Putamen (tissue), 1 donor: Measurements from ENCODE around the gene NPTX1.

Experiments used
- DNase-seq: peaks from one replicate; pipeline ENCODE4 v3.0.0-alpha.2; 2016; ENCODE audit warnings: low spot score

Gene NPTX1

DNA sequence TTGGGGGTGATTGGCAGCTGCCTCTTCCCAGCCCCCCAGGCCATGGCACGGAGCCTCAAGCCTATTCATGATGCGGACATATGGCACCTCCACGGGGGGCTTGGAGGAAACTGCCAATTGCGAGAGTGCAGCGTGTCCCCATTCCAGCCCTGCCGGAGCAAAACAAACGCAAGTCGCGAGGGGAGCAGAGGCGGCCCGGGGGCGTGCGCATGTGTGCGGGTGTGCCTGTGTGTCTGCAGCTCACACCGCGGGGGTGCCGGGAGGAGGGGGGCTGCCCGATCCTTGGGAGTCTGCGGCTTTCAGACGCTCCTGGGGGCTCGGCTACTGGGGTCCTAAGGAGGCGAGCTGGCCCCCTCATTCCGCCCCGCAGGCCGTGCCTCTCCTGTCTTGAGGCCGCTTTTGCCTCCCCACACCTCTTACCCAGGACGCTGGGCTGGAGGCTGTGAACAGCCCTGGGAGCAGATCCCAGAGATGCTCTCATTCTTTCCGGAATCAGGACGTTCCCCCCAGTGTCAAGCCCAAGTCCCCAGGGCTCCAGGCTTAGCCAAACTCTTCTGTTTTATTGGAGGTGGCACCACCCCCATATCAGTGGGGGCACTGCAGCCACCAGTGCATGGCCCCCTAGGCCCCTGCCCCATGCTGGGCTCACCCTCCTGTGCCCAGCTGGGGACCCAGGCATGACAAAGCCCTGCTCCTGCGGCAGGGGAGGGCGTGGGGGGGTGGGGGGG lies 32.3 kb downstream of the NPTX1 start:
- no peak for DNase-seq

DNA sequence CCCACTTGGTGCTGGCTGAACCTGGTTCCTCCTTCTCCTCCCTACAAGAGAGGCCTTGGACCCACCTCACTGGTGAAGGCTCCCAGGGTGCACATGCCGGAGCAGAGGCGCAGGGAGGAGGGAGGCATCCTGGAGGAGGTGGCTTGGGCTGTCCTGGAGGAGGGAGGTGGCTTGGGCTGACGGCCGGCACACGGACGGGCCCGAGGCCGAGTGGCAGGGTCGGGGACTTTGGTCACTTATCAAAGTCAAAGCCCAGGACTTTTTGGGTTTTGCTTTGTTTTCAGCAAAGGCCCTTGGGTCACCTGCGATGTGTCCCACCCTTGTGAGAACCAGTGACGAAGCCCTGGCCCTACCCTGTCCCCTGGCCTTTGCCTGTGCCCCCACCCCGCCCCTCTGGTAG lies 32.9 kb downstream of the NPTX1 start:
- DNase-seq = no peak

DNA sequence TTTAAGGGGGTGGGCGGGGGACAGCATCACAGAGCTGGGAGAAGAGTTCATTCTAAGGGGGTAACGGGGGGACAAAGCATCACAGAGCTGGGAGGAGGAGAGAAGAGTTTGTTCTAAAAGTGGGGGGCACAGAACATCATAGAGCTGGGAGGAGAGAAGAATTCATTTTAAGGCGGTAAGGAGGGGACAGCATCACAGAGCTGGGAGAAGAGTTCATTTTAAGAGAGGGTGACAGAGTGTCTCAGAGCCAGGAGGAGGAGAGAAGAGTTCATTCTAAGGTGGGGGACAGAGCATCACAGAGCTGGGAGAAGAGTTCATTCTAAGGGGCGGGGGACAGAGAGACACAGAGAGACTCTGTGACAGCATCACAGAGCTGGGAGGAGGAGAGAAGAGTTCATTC lies 33.6 kb downstream of the NPTX1 start:
- DNase-seq = no peak

DNA sequence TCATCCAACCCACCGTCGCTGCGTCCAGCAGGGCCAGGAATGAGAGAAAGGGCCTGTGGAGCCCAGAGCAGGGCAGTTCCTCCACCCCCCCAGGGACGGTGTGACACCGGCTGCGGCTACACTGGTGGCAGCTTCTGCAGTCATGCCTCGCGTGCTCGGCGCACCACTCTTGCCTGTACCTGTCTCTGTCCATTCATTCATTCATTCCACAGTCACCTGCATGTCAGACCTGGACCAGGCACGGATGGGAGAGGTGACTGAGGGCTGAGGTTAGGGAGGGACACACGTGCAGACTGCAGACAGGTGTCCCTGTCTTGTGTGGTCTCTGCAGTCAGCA lies 34.1 kb downstream of the NPTX1 start:
- DNase-seq = no peak

DNA sequence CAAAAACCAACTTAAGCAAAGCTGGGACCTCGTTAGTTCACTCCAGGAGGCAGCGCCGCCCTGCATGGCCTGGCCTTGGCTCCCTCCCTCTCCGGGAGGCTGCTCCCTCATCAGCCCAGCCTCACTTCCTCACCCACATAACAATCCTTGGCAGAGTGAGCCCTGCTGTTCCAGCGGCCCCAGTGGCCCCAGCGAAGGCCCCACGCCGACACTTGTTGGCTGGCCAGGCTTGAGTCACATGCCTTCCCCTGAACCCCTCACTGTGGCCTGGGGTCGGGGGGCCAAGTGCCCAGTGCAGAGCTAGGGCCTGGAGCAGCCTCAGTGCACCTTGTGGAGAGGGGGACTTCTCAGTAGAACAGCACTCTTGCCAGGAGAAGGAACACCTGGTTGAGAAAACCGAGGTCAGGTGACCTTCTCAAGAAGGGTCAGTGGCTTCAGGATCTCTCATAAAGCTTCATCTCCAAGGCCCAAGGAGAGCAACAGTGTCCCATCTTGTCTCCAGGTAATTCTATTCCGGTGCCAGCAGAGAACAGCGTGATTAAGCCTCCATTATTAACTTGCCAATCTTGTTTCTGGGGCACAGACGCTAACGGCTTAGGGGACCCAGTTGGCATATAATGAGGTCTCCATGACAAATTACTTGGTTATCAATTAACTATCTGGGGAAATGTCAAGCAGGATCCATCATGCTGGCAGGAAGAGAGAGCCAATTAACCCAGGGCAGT lies 34.6 kb downstream of the NPTX1 start:
- DNase-seq = no peak

DNA sequence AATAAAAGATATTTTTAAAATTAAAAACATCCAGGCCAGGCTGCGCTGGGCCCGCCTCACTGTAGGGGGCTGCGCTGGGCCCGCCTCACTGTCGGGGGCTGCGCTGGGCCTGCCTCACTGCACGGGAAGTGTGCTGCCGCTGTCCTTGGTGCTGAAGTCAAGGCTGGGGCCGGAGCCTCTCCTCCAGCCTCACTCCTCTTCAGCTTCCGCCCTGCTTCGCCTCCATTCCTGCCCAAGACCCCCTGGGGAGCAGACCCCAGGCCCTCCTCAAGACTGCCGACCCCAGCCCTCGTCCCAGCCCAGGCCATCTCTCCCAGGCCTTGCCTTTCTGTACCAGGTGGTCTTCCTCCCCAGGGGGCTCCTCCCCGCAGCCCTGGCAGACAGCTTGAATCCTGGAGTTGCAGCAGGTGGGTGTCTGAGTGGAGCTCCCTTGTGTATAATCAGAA lies 35.3 kb downstream of the NPTX1 start:
- DNase-seq = no peak

DNA sequence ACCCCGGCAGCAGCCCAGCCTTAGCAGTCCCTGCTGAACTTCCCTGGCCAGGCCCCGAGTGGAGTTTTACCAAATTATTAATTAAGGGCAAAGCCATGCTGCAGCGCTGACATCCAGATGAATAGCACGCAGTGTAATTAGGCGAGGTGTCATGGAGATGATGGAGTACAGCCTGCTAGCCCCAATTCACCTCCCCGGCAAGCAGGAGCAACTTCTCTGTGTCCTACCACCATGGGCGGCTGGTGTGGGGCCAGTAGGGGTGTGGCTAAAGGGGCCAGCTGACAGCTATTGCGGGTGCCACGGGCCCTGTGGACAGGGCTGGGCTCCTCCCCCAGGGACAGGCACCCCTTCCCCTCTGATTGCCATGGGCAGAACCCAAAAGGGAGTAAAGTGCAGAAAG lies 36.9 kb downstream of the NPTX1 start:
- DNase-seq = no peak

DNA sequence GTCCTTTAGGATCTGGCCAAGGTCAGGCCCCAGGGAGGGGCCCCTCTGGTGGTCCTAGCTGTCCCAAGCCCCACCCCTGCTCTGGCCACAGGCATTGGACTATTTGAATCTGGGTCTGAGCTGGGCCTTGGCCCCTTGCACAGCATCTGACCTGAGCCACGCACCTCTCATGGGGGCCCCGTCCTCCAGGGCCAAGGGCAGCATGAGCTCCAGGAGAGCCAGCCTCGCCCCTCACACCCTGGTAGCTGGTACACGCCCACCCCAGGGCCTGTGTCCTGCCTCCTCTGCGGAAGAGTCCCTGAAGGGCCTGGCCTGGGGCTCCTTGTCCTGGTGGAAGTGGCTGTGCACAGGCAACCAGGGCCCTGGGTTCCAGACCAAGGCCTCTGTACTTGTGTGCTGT lies 37.6 kb downstream of the NPTX1 start:
- DNase-seq = no peak

DNA sequence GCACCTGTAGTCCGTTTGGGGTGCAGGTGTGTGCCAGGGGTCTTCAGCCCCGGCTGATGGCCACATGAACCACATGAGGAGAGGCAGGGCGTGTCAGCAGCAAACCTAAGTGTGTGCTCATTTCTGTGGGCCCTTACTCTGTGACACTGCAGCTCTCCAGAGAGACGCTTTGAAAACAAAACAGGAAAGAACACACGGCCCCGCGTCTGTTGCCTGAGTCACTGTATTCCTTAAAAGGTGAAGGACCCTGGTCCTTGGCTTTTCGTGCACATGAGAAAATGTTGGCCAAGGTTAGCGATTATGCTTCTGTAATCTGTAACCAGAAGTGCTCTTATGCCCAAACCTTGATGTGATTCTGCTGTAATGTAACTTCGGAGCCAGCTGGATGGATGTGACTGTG lies 38.9 kb downstream of the NPTX1 start:
- no peak for DNase-seq

DNA sequence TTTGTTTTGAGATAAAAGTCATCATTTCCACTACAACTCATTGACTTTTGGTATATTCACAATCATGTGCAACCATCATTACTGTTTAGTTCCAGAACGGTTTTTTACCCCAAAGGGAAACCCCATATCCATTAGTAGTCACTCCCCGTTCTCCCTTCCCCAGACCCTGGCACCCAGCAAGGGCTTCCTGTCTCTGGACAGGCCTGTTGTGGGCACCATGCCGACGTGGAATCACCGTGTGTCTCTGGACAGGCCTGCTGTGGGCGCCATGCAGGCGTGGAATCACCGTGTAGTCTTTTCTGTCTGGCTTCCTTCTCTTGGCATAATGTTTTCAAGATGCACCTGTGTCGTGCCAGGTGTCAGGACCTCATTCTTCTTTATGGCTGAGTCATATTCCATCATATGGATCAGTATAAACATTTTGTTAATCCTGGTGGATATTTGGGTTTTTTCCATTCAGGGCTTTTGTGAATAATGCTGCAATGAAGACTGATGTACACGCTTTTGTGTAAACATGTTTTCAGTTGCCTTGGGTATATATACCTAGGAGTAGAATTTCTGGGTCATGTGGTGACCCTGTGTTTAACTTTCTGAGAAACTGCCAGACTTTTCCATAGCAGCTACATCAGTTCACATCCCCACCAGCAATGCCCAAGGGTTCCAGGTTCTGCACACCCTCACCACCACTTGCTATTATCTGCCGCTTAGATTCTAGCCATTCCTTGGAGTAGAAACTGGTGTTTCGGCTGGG lies 42.3 kb downstream of the NPTX1 start:
- no peak for DNase-seq

DNA sequence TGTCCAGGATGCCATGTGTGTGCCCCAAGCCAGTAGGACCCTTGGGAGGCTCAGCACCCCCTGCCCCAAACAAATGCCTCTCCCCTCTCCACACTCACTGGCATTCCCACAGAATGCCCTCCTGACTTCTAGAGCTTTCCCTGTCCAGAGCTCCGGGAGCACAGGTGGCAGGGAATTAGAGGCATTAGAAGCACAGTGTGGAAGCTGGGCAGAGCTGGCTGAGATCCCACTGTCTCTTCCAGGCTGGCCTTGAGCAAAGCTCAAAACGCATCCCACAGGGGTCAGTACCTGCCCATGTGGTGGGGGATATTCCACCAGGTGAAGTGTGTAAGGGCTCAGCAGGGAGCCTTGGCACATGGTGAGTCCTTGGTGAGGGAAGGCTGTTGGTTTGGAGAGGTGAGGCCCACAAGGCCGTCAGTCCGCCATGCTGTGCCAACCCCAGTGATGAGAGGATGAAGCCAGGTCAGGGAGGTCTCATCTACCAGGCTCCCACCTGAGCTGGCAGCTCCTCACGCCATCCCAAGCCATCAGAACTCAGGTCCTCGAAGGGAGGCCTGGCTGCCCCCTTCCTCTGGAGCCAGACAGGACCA lies 43.4 kb downstream of the NPTX1 start:
- no peak for DNase-seq

DNA sequence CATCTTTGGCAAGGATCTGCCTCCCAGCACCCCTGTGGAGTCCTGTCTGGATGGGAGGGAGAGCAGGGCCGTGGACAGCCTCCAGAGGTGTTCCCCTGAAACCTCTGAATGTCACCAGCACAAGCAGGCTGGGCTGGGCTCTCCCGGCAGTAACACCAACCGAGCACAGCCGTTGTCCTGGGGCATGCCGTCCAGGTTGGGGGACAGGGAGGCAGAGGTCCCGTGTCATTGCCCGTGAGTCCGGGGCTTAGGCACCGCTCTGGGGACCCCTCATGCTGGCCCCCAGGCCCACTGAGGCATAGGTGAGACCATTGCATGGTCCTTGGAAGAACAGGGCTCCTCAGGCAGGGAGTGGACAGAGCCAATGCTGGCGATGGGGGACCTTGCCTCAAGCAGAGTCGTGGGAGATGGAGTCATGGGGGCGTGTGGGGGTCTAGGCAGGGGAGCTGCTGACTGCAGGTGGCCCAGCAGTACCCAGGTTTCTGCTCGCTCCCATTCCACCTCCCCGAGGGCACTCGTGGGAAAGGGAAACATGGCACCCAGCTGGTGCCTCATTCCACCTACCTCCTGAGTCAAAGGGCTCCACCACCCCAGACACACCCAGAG lies 44.0 kb downstream of the NPTX1 start:
- no peak for DNase-seq

DNA sequence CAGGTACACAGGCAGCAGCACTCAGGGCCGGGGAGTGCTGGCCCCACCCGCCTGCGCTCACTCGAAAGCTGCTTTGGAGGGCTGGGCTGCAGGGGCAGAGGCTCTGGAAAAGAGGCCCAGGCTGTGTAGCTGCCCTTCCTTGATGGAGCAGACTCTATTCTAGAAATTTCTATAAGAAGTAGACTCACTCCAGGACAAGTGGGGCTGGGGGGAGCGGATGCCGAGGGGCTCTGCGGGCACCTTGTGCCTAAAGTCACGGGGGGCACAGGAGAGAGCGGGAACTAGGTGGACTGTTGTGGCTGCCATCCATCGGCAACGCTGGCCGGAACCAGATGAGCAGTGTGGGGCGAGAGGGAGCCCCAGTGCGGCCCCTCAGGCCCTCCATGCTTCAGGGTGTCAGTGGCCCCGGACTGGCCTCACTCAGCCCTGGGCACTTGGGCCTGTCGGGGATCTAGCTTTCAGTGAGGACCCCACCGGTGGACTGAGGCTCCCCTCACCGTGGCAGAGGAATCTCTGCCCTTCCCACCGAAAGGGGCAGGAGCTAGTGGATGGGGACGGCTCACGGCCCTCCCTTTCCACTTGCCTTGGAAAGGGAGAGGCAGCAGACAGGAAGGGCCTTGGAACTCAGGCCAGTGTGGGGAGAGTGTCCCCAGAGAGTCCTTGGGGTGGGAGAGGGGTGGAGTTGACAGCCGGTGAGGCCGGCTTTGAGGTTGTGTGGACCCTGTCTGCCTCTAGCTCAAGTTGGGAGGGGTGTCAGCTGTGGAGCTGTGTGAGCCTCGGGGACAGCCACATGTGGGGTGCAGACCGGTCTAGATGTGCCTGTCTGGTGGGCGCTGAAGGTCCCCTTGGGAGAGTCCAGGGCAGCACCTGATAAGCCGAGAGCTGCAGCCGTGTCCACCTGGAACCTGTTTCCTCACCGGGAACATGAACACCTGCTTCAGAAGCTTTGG lies 44.9 kb downstream of the NPTX1 start:
- DNase-seq = no peak

DNA sequence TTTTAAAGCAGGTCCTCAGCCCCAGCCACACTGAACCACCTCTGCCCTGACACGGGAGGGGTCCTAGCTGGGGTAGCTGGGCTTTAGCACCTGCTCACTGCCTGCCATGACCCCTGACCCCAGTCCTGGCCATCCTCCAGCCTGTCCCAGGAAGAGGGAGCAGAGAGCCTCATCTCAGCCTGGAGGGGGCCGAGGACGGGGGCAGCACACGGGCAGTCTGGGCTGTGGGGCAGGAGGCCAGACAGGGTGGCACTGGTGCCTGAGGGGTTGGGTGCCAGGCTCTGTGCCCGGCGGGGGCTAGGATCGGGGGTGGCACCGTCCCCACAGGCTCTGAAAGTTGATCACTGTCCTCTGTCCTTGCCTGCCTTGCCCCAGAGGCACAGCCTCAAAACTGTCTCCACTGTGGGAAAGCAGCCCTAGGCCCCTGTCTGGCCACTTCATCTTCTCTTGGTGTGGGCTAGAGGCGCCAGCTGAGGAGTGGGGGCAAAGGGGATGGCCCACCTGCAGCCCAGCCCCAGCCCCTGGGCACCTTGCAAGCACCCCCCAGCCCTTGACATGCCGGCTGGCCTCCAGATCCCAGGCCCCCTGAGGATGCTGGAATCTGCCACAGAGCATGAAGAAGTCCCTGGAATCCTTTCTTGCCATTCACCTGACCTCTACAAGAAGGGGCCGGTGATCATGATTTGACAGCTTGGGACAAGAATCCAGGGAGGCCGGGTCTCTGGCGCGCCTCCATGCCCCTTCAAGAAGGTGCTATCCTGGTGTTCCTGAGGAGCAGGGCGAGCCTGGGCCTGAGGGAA lies 45.8 kb downstream of the NPTX1 start:
- no peak for DNase-seq

DNA sequence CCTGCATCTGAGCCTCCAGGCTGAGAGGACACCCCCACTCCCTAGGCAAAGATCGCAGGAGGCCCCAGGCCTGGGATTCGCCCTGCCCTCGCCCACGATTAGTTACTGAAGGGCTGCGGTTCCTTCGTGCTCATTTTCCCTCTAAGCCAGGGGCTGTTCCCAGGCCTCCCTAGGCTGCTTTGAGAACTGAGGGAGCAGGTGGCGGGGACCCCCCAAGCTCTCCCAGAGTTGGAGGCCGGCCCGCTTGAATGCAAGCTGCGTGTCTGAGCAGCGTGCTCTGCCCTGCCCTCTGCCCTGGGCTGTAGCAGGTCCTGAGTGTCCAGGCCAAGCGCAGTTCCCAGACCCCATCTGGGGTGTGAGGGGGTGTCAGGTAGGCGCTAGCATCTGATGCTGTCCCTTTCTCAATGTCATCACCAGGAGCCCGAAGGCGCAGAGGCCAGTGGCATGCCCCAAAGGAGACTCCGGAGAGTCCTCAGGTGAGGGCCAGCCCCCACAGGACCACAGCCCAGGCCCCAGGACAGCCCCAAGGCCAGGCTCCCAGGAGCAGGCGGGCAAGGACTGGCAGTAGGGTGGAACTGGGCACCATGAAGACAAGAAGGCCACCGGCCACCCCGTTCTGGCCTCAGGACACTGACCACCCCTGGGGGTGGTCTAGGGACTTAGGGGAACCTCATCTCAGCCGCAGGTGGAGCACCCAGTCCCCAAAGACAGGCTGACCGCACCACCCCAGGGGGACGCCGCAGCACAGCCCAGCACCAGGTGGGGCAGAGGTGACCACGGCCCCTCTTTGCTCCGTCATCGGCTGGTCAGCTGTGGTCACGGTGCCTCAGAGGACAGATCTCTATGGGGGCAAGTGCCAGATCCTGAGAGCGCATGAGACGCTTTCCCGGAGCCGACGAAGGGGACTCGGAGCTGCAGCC lies 46.8 kb downstream of the NPTX1 start:
- DNase-seq = no peak

DNA sequence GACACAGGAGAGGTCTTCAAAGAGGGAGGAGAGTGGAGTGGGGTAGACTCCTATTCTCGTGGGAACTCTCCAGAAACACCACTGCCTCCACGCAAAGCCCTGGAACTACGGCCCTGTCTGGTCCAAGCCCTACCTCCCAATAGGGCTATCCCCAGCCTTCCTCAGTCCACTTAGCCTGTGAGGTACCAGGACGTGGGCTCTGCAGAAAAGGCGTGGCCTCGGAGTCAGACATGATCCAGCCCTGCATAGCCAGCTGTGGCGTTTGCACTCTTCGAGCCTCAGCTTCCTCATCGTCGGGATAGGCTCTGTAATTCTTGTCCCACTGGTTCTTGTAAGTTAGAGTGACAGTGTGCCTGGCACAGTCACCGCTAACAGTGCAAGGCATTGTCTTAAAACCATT lies 47.6 kb downstream of the NPTX1 start:
- DNase-seq = no peak

DNA sequence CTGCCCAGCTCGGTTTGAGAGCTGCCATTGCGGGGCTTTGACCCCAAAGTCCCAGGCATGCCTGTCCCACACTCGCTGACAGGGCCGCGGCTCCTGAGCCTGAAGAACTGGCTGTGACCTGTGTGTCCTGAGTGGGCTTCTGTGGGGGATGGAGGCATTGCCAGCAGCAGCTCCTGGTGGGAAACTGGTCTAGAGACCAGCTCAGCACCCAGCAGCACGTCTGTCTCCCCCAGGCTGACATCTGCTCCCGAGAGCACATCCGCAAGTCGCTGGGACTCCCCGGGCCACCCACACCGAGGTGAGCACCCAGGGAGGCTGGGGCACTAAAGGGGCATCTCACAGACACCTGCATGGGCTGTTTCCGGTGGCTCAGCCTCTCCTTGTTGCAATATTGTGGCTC lies 48.0 kb downstream of the NPTX1 start:
- DNase-seq = no peak

DNA sequence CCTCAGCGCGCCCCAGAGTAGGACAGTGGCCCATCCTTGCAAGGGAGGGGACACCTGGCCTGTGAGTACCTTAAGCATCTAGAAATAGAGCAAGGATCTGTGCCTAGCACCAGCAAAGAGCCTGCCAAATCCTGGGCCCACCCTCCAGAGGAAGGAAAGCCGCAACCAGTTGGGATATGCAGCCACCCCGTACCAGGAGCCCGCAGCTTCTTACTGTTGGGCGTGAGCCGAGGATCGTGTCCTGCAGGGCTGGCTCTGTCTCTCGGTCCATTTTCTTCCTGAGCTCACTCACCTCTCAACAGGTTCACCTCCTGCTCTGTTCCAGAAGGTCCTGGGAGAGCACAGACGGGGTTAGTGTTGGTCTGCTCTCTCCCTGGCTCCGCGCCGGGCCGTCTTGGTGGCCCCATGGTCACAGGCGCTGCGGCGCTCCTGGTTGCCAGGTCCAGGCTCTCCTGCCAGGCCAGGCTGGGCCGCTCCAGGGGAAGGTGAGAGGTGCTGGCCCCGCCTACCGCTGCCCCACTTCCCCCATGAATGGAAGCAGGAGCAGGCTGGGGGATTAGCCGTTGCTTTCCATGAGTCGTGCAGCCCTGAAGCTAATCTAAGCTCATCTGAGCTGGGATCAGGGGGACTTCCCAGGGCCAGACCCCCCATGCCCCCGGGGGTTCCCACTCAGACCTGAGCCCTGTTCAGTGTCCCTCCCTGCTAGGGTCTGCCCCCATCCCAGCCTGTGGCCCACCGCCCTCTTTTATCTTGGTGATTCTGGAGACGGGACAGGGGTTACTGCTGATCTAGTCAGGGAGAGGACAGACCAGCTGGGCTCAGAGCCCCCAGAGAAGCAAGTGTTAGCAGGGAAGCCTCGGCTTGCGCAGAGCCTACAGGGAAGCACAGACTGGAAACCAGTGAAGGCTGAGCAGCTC lies 48.8 kb downstream of the NPTX1 start:
- no peak for DNase-seq
